Measurements from ENCODE around the gene PBRM1. TPM values are rescaled to one million over a fixed set of nuclear protein-coding genes. Genes with fewer than 3 reads are reported as not detected.
"Not testable (repeated sequence)": the region's sequence is repeated elsewhere in the genome, so short reads cannot be mapped to it uniquely, and the experiment has no call there.

PBRM1 gene
- total RNA-seq, 4 donors from 2014 or later, result 60.3 to 335 (median 134) TPM

DNA sequence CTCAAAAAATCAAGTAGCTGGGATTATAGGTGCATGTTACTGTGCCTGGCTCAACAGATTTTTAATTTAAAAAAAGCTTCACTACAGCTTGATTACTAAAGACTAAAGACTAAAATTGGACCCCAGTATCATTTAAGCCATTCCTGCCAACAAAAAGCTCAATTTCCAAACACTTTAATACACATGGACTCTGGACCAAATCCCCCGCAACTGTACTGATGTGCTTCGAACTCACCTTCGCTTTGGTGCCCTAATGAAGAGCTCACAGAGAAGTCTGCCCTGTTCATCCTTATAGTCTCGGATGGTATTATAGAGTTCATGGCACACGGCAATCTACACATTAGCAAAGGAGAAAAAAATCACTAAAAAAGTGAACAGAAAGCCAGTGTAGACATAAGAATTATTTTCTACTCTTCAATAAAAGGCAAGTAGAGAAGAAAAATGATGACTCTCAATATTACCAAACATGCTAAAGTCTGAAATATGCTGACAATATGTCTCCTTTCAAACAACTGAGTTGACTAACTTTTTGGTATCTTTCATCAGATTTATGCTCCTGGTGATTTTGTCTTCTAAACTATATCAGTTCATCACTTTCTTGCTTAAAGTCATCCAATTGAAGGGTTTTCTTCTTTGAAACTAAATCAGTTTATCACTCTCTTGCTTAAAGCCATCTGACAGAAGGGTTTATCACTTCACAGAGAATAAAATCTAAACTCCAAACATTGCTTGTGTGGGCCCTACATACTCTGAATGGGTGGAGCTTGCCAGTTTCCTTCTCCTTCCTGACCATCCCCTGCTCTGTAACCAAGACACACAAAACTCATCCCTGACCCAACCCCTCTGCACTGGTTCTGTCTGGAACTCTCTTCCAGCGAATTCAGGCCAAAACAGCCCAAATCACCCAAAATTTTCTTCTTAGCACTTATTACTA lies 7.2 kb downstream of the PBRM1 start:
- no peak for TF ChIP-seq EP300 (IDR thresholded peaks at IDR 0.05; ENCODE audit: low read depth)
- H3K4me1 ChIP-seq, result peaks cover 0 to 29% (median 8%) of the 10 kb centered on the region in 4 donors
- H3K27me3 ChIP-seq, result no peaks in the 10 kb centered on the region
- WGBS, 2 donors (ENCODE audit: low coverage in 1 of 2), result 95 to 96% methylated on average over 6 of the region's 6 CpGs
- intact Hi-C loops (cut with DNase I; ENCODE audit: low total_unique reads) (no loop called here), in situ Hi-C loops (cut with MboI; ENCODE audit: low pct_ligation_motif_present in 1 of 4, low pct_unique_long_range_greater_than_20kb in 1 of 4, low sequenced_read_pairs in 3 of 4) (no loop called here)
- no peaks in the 10 kb centered on the region for H3K9me3 ChIP-seq
- DNase-seq, result no peak
- H3K27ac ChIP-seq, result no peak overlapping the region
- no peak overlapping the region for H3K4me3 ChIP-seq
- H3K36me3 ChIP-seq, result peaks cover 0 to 49% (median 22%) of the 10 kb centered on the region in 4 donors

DNA sequence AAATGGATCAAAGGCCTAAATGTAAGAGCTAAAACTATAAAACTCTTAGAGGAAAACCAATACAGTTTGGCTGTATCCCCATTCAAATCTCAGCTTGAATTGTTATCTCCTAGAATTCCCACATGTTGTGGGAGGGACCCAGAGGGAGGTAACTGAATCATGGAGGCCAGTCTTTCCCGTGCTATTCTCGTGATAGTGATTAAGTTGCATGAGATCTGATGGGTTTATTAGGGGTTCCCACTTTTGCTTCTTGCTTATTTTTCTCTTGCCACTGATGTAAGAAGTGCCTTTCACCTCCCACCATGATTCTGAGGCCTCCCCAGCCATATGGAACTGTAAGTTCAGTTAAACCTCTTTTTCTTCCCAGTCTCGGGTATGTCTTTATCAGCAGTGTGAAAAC lies 9.5 kb downstream of the PBRM1 start:
- DNase-seq; H3K27me3 ChIP-seq; H3K9me3 ChIP-seq; in situ Hi-C loops (cut with MboI; ENCODE audit: low pct_ligation_motif_present in 1 of 4, low pct_unique_long_range_greater_than_20kb in 1 of 4, low sequenced_read_pairs in 3 of 4); H3K27ac ChIP-seq; H3K4me3 ChIP-seq; intact Hi-C loops (cut with DNase I; ENCODE audit: low total_unique reads): not testable (repeated sequence)
- peaks cover 0 to 59% (median 26%) of the 10 kb centered on the region in 4 donors for H3K36me3 ChIP-seq
- 58 to 100% methylated on average over 2 to 3 of the region's 3 CpGs for WGBS, 2 donors (ENCODE audit: low coverage in 1 of 2)
- H3K4me1 ChIP-seq, result peaks cover 0 to 23% (median 7%) of the 10 kb centered on the region in 4 donors

DNA sequence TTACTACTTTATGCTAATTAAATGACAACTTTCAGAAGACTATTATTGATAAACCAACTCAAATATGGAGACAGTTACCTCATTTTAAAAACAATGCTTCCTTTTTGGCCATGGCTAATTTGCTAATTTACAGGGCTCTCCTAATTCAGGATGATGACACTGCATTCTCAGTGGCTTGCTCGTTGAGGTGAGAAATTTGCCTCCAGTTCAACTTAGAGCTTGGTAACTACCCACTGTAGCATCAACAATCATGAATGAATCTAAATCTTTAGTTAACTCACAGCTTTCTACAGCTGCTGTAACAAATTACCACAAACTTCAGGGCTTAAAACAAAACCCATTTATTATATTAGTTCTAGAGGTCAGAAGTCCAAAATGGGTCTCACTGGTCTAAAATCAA lies 14.0 kb downstream of the PBRM1 start:
- no peaks in the 10 kb centered on the region for H3K27me3 ChIP-seq
- DNase-seq, result no peak
- no peaks in the 10 kb centered on the region for H3K9me3 ChIP-seq
- peaks cover 0 to 15% (median 5%) of the 10 kb centered on the region in 4 donors for H3K4me1 ChIP-seq
- H3K27ac ChIP-seq, result peak overlapping the region in 3 of 4 donors; percentile 43 to 71 (median 63)
- no peak overlapping the region for H3K4me3 ChIP-seq
- in situ Hi-C loops (cut with MboI; ENCODE audit: low pct_ligation_motif_present in 1 of 4, low pct_unique_long_range_greater_than_20kb in 1 of 4, low sequenced_read_pairs in 3 of 4) (no loop called here), intact Hi-C loops (cut with DNase I; ENCODE audit: low total_unique reads) (no loop called here)
- TF ChIP-seq EP300 (IDR thresholded peaks at IDR 0.05; ENCODE audit: low read depth), result no peak
- H3K36me3 ChIP-seq, result peaks cover 0 to 40% (median 19%) of the 10 kb centered on the region in 4 donors
- 24 to 73% methylated on average over 1 of the region's 1 CpG for WGBS, 2 donors (ENCODE audit: low coverage in 1 of 2)

DNA sequence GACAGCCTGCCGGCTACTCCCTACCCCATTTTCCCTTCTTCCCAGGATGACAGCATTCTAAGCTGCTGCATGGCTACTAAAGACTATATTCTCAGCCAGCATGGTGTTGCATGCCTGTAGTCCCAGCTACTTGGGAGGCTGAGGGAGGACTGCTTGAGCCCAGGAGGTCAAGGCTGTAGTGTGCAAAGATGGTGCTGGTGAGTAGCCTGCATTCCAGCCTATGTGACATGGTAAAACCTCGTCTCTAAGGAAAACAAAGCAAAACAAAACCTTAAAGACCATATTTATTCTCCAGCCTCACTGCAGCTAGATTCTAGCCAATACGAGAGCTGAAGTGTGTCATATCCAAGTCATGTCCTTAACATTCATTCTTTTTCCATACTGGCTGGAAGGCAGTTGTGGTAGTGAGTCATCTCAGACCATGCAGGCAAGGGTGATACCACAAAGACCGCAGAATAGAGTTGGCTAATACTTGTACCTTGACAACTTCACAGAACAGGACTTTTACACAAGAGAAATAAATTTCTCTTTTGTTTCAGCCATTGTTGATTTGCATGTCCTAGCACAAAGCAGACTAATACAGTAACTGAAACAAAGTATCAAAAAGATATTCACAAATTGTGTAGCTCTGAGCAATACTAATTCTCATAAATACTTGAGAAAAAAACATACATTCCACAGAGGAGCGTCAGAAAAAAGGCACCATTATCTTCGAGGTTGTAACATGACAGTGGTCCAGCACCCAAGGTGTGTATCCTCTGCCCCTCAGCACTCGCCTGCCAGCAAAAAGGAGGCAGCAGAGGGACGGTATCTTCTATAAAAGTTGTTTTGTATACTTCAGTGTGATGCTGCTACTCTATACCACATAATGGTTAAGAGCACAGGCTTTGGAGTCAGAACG lies 14.8 kb downstream of the PBRM1 start:
- DNase-seq, result no peak
- 71 to 76% methylated on average over 9 of the region's 9 CpGs for WGBS, 2 donors (ENCODE audit: low coverage in 1 of 2)
- Histone ChIP-seq H3K27me3 (no peaks in the 10 kb centered on the region), H3K4me3 (no peak overlapping the region), H3K9me3 (no peaks in the 10 kb centered on the region), H3K4me1 (peaks cover 0 to 15% (median 5%) of the 10 kb centered on the region in 4 donors), H3K27ac (peak overlapping the region; percentile 41 to 71 (median 54)), H3K36me3 (peaks cover 0 to 41% (median 17%) of the 10 kb centered on the region in 4 donors)
- TF ChIP-seq, protein P1, sequence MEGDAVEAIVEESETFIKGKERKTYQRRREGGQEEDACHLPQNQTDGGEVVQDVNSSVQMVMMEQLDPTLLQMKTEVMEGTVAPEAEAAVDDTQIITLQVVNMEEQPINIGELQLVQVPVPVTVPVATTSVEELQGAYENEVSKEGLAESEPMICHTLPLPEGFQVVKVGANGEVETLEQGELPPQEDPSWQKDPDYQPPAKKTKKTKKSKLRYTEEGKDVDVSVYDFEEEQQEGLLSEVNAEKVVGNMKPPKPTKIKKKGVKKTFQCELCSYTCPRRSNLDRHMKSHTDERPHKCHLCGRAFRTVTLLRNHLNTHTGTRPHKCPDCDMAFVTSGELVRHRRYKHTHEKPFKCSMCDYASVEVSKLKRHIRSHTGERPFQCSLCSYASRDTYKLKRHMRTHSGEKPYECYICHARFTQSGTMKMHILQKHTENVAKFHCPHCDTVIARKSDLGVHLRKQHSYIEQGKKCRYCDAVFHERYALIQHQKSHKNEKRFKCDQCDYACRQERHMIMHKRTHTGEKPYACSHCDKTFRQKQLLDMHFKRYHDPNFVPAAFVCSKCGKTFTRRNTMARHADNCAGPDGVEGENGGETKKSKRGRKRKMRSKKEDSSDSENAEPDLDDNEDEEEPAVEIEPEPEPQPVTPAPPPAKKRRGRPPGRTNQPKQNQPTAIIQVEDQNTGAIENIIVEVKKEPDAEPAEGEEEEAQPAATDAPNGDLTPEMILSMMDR (IDR thresholded peaks at IDR 0.05), result no peak
- TF ChIP-seq POLR2A (IDR thresholded peaks at IDR 0.05) (no peak), EP300 (IDR thresholded peaks at IDR 0.05; ENCODE audit: low read depth) (no peak), POLR2AphosphoS5 (IDR thresholded peaks at IDR 0.05) (peak in 1 of 3 donors; percentile 33)
- in situ Hi-C loops (cut with MboI; ENCODE audit: low pct_ligation_motif_present in 1 of 4, low pct_unique_long_range_greater_than_20kb in 1 of 4, low sequenced_read_pairs in 3 of 4) (no loop called here), intact Hi-C loops (cut with DNase I; ENCODE audit: low total_unique reads) (no loop called here)

DNA sequence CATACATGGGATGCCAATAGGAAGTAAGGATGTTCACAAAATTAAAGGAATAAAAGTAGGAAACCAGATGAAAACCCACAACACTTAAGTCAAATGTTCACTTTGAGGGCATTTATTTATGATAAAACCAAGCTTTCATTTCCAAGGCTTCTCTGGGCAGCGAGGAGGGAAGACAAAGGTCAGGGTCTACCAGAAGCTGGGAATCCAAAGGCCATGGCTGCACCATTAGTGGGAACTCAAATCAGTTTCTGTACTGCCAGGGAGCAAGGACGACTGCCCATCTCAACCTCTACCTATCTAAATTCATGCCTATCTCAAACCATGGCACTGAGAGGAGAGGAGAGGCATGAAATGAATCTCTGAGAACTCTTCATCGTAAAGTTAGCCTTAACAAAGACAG lies 22.6 kb downstream of the PBRM1 start:
- Histone ChIP-seq H3K4me3 (no peak overlapping the region), H3K27me3 (no peaks in the 10 kb centered on the region), H3K36me3 (peaks cover 0 to 57% (median 21%) of the 10 kb centered on the region in 4 donors), H3K27ac (no peak overlapping the region), H3K9me3 (no peaks in the 10 kb centered on the region), H3K4me1 (no peaks in the 10 kb centered on the region)
- intact Hi-C loops (cut with DNase I; ENCODE audit: low total_unique reads), result no loop called here
- in situ Hi-C loops (cut with MboI; ENCODE audit: low pct_ligation_motif_present in 1 of 4, low pct_unique_long_range_greater_than_20kb in 1 of 4, low sequenced_read_pairs in 3 of 4), result no loop called here
- WGBS, 2 donors (ENCODE audit: low coverage in 1 of 2), result 92 to 93% methylated on average over 3 of the region's 3 CpGs
- no peak for DNase-seq
- TF ChIP-seq POLR2A (IDR thresholded peaks at IDR 0.05) (no peak), POLR2AphosphoS5 (IDR thresholded peaks at IDR 0.05) (no peak), EP300 (IDR thresholded peaks at IDR 0.05; ENCODE audit: low read depth) (no peak)
- TF ChIP-seq, protein P1 (IDR thresholded peaks at IDR 0.05), result no peak
